CD4-positive, alpha-beta memory T cell (primary cell): Measurements from ENCODE around the gene SIDT2. TPM values are rescaled to one million over a fixed set of nuclear protein-coding genes. Genes with fewer than 3 reads are reported as not detected.

Source experiments
- CTCF ChIA-PET: fragments of 350-600 bp; sonication (Branson Sonifier 250); formaldehyde crosslinking; loops from one replicate; lab custom pipeline; 2021; ENCODE audit warnings: inconsistent platforms; ENCODE audit not compliant: partially characterized antibody; lab: Charles Lee
- POLR2A ChIA-PET: fragments of 350-600 bp; sonication (Branson Sonifier 250); formaldehyde crosslinking; loops from one replicate; lab custom pipeline; 2021; ENCODE audit not compliant: partially characterized antibody; lab: Charles Lee
- DNase-seq, 5 donors: peaks; one replicate each; pipeline versions ENCODE4 v3.0.0 to v3.0.0-alpha.2; 2020 to 2022; ENCODE audit warnings: mixed read lengths in 1 of 5
- H3K27ac ChIP-seq: one replicate; pipeline ENCODE4 v1.7.0; 2013; ENCODE audit warnings: low read depth, low read length
- H3K27me3 ChIP-seq: 2 replicates; pipeline ENCODE4 v1.7.0; 2013; ENCODE audit warnings: mild to moderate bottlenecking, low read length, moderate library complexity; ENCODE audit not compliant: insufficient read depth
- H3K36me3 ChIP-seq: 2 replicates; pipeline ENCODE4 v1.7.0; 2013; ENCODE audit warnings: mild to moderate bottlenecking, low read length, moderate library complexity; ENCODE audit not compliant: insufficient read depth
- H3K4me1 ChIP-seq: 2 replicates; pipeline ENCODE4 v1.7.0; 2013; ENCODE audit warnings: mild to moderate bottlenecking, low read length, moderate library complexity; ENCODE audit not compliant: insufficient read depth
- H3K4me3 ChIP-seq, 2 donors: one replicate each; pipeline ENCODE4 v1.7.0; 2013; ENCODE audit warnings: low read length in 2 of 2, mild to moderate bottlenecking in 1 of 2
- H3K9me3 ChIP-seq, 2 donors: one replicate each; pipeline ENCODE4 v1.7.0; 2013; ENCODE audit warnings: low read length in 2 of 2, control low read depth in 1 of 2; ENCODE audit not compliant: control insufficient read depth in 1 of 2
- H3K27ac Mint-ChIP-seq, 7 donors: one replicate each; pipeline ENCODE4 v1.8.0; 2020 to 2021; ENCODE audit warnings: mixed read lengths in 7 of 7, mild to moderate bottlenecking in 6 of 7, inconsistent platforms in 3 of 7, moderate library complexity in 3 of 7
- H3K27me3 Mint-ChIP-seq, 2 donors: one replicate each; pipeline ENCODE4 v1.8.0; 2020 to 2021; ENCODE audit warnings: mixed read lengths in 2 of 2
- H3K36me3 Mint-ChIP-seq, 2 donors: one replicate each; pipeline ENCODE4 v1.8.0; 2020 to 2021; ENCODE audit warnings: mixed read lengths in 2 of 2, inconsistent platforms in 1 of 2, mild to moderate bottlenecking in 1 of 2
- H3K4me1 Mint-ChIP-seq, 4 donors: one replicate each; pipeline ENCODE4 v1.8.0; 2020 to 2021; ENCODE audit warnings: mixed read lengths in 4 of 4, mild to moderate bottlenecking in 1 of 4
- H3K4me3 Mint-ChIP-seq, 8 donors: one replicate each; pipeline ENCODE4 v1.8.0; 2020 to 2021; ENCODE audit warnings: mixed read lengths in 8 of 8, mild to moderate bottlenecking in 7 of 8, moderate library complexity in 6 of 8, inconsistent platforms in 3 of 8
- H3K9me3 Mint-ChIP-seq, 8 donors: one replicate each; pipeline ENCODE4 v1.8.0; 2020 to 2021; ENCODE audit warnings: mixed read lengths in 8 of 8, mild to moderate bottlenecking in 5 of 8, inconsistent platforms in 3 of 8, moderate library complexity in 1 of 8
- intact Hi-C: fragments of 100-400 bp; cut with micrococcal nuclease; formaldehyde crosslinking; loops from one replicate; pipeline ENCODE4 v1.15.1; 2023
- polyA plus RNA-seq, 2 donors: library from polyadenylated mRNA; unstranded; fragments of 300-500 nt; fragmentation: Illumina TruSeq; gene quantifications; one replicate each; pipeline ENCODE4 v1.2.3, GENCODE V29; 2021
- total RNA-seq, 2 experiments: library from RNA; stranded (reverse); gene quantifications; one replicate each; pipeline ENCODE4 v1.2.3, GENCODE V29; 2021

The SIDT2 gene
- total and polyA plus RNA-seq, 4 experiments from 2014 or later: 2.1 to 67.3 (median 32.2) TPM

GRCh38 chr11:117177534-117178209 lies 871 bp upstream of the SIDT2 start:
- Mint-ChIP-seq H3K9me3 (no peaks in the 10 kb centered on the region), H3K27me3 (no peaks in the 10 kb centered on the region), H3K4me3 (peak overlapping the region; percentile 94 to 99 (median 94)), H3K36me3 (peaks cover 0 to 8% of the 10 kb centered on the region in 2 donors), H3K27ac (peak overlapping the region; percentile 93 to 98 (median 97)), H3K4me1 (peaks cover 21 to 47% (median 33%) of the 10 kb centered on the region in 4 donors)
- H3K4me1 ChIP-seq: peaks cover 30% of the 10 kb centered on the region
- CTCF ChIA-PET: interaction anchor here (0.6 to 5.1 kb wide), 8 partner anchors 16 to 1762 kb away, joined by 3 to 48 read pairs (median 6); partner anchors contain the start of genes PAFAH1B2 and PCSK7
- no peak for DNase-seq
- H3K36me3 ChIP-seq: peaks cover 4% of the 10 kb centered on the region
- H3K4me3 ChIP-seq: peak overlapping the region; percentile 76 to 80
- intact Hi-C loops: loop anchor here (1.0 to 5.0 kb wide), 6 partner anchors 33 to 405 kb away; partner anchors contain the start of genes BUD13, CEP164, PAFAH1B2 and PCSK7
- no peaks in the 10 kb centered on the region for H3K27me3 ChIP-seq
- peak overlapping the region; percentile 73 for H3K27ac ChIP-seq
- no peaks in the 10 kb centered on the region for H3K9me3 ChIP-seq
- POLR2A ChIA-PET: interaction anchor here (1.0 to 4.8 kb wide), 11 partner anchors 8 to 1258 kb away, joined by 3 to 75 read pairs (median 5); partner anchors contain the start of genes APOA5, KMT2A, PAFAH1B2 and PCSK7

- peak in 4 of 5 donors; percentile 49 to 69 (median 56) for DNase-seq
- Histone ChIP-seq H3K4me1 (peaks cover 30% of the 10 kb centered on the region), H3K4me3 (peak overlapping the region; percentile 76 to 80), H3K9me3 (no peaks in the 10 kb centered on the region), H3K27ac (peak overlapping the region; percentile 73), H3K36me3 (peaks cover 5% of the 10 kb centered on the region), H3K27me3 (no peaks in the 10 kb centered on the region)
- H3K27me3 Mint-ChIP-seq: no peaks in the 10 kb centered on the region
- peaks cover 21 to 39% (median 35%) of the 10 kb centered on the region in 4 donors for H3K4me1 Mint-ChIP-seq
- peak overlapping the region; percentile 94 to 99 (median 94) for H3K4me3 Mint-ChIP-seq
- CTCF ChIA-PET: interaction anchor here (0.7 to 5.1 kb wide), 15 partner anchors 9 to 343 kb away, joined by 3 to 48 read pairs (median 5); partner anchors contain the start of genes PAFAH1B2, PCSK7 and SIK3
- H3K36me3 Mint-ChIP-seq: peaks cover 9 to 14% of the 10 kb centered on the region in 2 donors
- POLR2A ChIA-PET: interaction anchor here (0.5 to 4.8 kb wide), 25 partner anchors 10 to 1928 kb away, joined by 3 to 75 read pairs (median 5); partner anchors contain the start of genes APOA5, BACE1, BUD13 and CEP164
- intact Hi-C loops: loop anchor here (5.0 kb wide), 1 partner anchor 407 kb away; the partner anchor contains the start of gene BUD13
- no peaks in the 10 kb centered on the region for H3K9me3 Mint-ChIP-seq
- H3K27ac Mint-ChIP-seq: peak overlapping the region; percentile 89 to 97 (median 95)
These were observed 781 bp downstream of the SIDT2 start for GRCh38 chr11:117179048-117179999.

- Mint-ChIP-seq H3K9me3 (no peaks in the 10 kb centered on the region), H3K36me3 (peaks cover 10 to 15% of the 10 kb centered on the region in 2 donors), H3K27me3 (no peaks in the 10 kb centered on the region), H3K4me3 (peak overlapping the region; percentile 94 to 99 (median 94)), H3K4me1 (peaks cover 21 to 39% (median 35%) of the 10 kb centered on the region in 4 donors), H3K27ac (peak overlapping the region; percentile 89 to 97 (median 95))
- POLR2A ChIA-PET: interaction anchor here (0.9 to 4.8 kb wide), 17 partner anchors 8 to 1838 kb away, joined by 3 to 75 read pairs (median 9); partner anchors contain the start of genes BUD13, CEP164, PAFAH1B2 and PCSK7
- Histone ChIP-seq H3K27ac (peak overlapping the region; percentile 73), H3K4me1 (peaks cover 30% of the 10 kb centered on the region), H3K4me3 (peak overlapping the region; percentile 76 to 80), H3K9me3 (no peaks in the 10 kb centered on the region), H3K36me3 (peaks cover 5% of the 10 kb centered on the region), H3K27me3 (no peaks in the 10 kb centered on the region)
- DNase-seq: no peak
- intact Hi-C loops: no loop called here
- CTCF ChIA-PET: interaction anchor here (0.7 to 5.1 kb wide), 13 partner anchors 10 to 344 kb away, joined by 3 to 48 read pairs (median 5); partner anchors contain the start of genes PAFAH1B2, PCSK7 and SIK3
These were observed 1.5 kb downstream of the SIDT2 start for GRCh38 chr11:117180020-117180419.

- Mint-ChIP-seq H3K4me3 (peak overlapping the region; percentile 45 to 99 (median 86)), H3K27ac (peak overlapping the region; percentile 73 to 96 (median 83)), H3K36me3 (peaks cover 10 to 17% of the 10 kb centered on the region in 2 donors), H3K9me3 (no peaks in the 10 kb centered on the region), H3K4me1 (peaks cover 21 to 41% (median 35%) of the 10 kb centered on the region in 4 donors), H3K27me3 (no peaks in the 10 kb centered on the region)
- intact Hi-C loops: no loop called here
- no peak overlapping the region for H3K27ac ChIP-seq
- peaks cover 5% of the 10 kb centered on the region for H3K36me3 ChIP-seq
- ChIA-PET CTCF (interaction anchor here (0.6 to 5.1 kb wide), 12 partner anchors 8 to 82 kb away, joined by 3 to 48 read pairs (median 5); partner anchors contain the start of genes PAFAH1B2, PCSK7 and SIK3), POLR2A (interaction anchor here (1.2 to 4.8 kb wide), 8 partner anchors 9 to 327 kb away, joined by 3 to 75 read pairs (median 18); partner anchors contain the start of genes PAFAH1B2, PCSK7 and TAGLN)
- H3K9me3 ChIP-seq: no peaks in the 10 kb centered on the region
- no peak overlapping the region for H3K4me3 ChIP-seq
- peak; percentile 54 to 68 (median 66) for DNase-seq
- H3K27me3 ChIP-seq: no peaks in the 10 kb centered on the region
- peaks cover 30% of the 10 kb centered on the region for H3K4me1 ChIP-seq
These were observed 2.4 kb downstream of the SIDT2 start for GRCh38 chr11:117180661-117181585.

- DNase-seq: no peak
- intact Hi-C loops: no loop called here
- peaks cover 30% of the 10 kb centered on the region for H3K4me1 ChIP-seq
- H3K4me1 Mint-ChIP-seq: peaks cover 21 to 45% (median 35%) of the 10 kb centered on the region in 4 donors
- no peaks in the 10 kb centered on the region for H3K9me3 Mint-ChIP-seq
- peak overlapping the region in 1 of 8 donors; percentile 6 for H3K4me3 Mint-ChIP-seq
- no peak overlapping the region for H3K4me3 ChIP-seq
- no peaks in the 10 kb centered on the region for H3K9me3 ChIP-seq
- POLR2A ChIA-PET: interaction anchor here (1.0 to 4.8 kb wide), 4 partner anchors 10 to 48 kb away, joined by 4 to 75 read pairs (median 6); partner anchors contain the start of gene PAFAH1B2
- peak overlapping the region in 1 of 7 donors; percentile 93 for H3K27ac Mint-ChIP-seq
- H3K27me3 ChIP-seq: no peaks in the 10 kb centered on the region
- CTCF ChIA-PET: interaction anchor here (0.6 to 5.1 kb wide), 5 partner anchors 9 to 52 kb away, joined by 3 to 48 read pairs (median 12); partner anchors contain the start of gene PAFAH1B2
- no peaks in the 10 kb centered on the region for H3K27me3 Mint-ChIP-seq
- no peak overlapping the region for H3K27ac ChIP-seq
- H3K36me3 Mint-ChIP-seq: peaks cover 10 to 20% of the 10 kb centered on the region in 2 donors
- peaks cover 5% of the 10 kb centered on the region for H3K36me3 ChIP-seq
These were observed 3.3 kb downstream of the SIDT2 start for GRCh38 chr11:117181586-117182550.
